ENCODE results near the gene SLC5A8.

The SLC5A8 gene

GRCh38 chr12:101229841-101230241 lies 19.8 kb upstream of the SLC5A8 start:
- H3K4me3 ChIP-seq (ENCODE audit: low read depth, low read length): no peak overlapping the region
- TF ChIP-seq CTCF (IDR thresholded peaks at IDR 0.05; ENCODE audit: low read depth, low read length) (no peak), MYC (IDR thresholded peaks at IDR 0.05; ENCODE audit: low read depth, low read length) (no peak), MAX (IDR thresholded peaks at IDR 0.05; ENCODE audit: low read depth, low read length) (no peak), POLR2A (IDR thresholded peaks at IDR 0.05; ENCODE audit: extremely low read depth, insufficient read length) (no peak)
- no peak for DNase-seq (ENCODE audit: low read depth)

- no peak overlapping the region for H3K4me3 ChIP-seq (ENCODE audit: low read depth, low read length)
- TF ChIP-seq MAX (IDR thresholded peaks at IDR 0.05; ENCODE audit: low read depth, low read length): no peak
- TF ChIP-seq MYC (IDR thresholded peaks at IDR 0.05; ENCODE audit: low read depth, low read length): no peak
- no peak for TF ChIP-seq POLR2A (IDR thresholded peaks at IDR 0.05; ENCODE audit: extremely low read depth, insufficient read length)
- no peak for TF ChIP-seq CTCF (IDR thresholded peaks at IDR 0.05; ENCODE audit: low read depth, low read length)
- no peak for DNase-seq (ENCODE audit: low read depth)
Observed at GRCh38 chr12:101221301-101221700, 11.3 kb upstream of the SLC5A8 start.

- TF ChIP-seq CTCF (IDR thresholded peaks at IDR 0.05; ENCODE audit: low read depth, low read length): no peak
- TF ChIP-seq MAX (IDR thresholded peaks at IDR 0.05; ENCODE audit: low read depth, low read length): no peak
- TF ChIP-seq MYC (IDR thresholded peaks at IDR 0.05; ENCODE audit: low read depth, low read length): no peak
- TF ChIP-seq POLR2A (IDR thresholded peaks at IDR 0.05; ENCODE audit: extremely low read depth, insufficient read length): no peak
- no peak for DNase-seq (ENCODE audit: low read depth)
- H3K4me3 ChIP-seq (ENCODE audit: low read depth, low read length): no peak overlapping the region
Observed at GRCh38 chr12:101216810-101217209, 6.8 kb upstream of the SLC5A8 start.

- H3K4me3 ChIP-seq (ENCODE audit: low read depth, low read length): no peak overlapping the region
- DNase-seq (ENCODE audit: low read depth): peak; percentile 23
- TF ChIP-seq MAX (IDR thresholded peaks at IDR 0.05; ENCODE audit: low read depth, low read length) (no peak), POLR2A (IDR thresholded peaks at IDR 0.05; ENCODE audit: extremely low read depth, insufficient read length) (no peak), CTCF (IDR thresholded peaks at IDR 0.05; ENCODE audit: low read depth, low read length) (no peak), MYC (IDR thresholded peaks at IDR 0.05; ENCODE audit: low read depth, low read length) (no peak)
Observed at GRCh38 chr12:101207086-101207780, 2.8 kb downstream of the SLC5A8 start.

GRCh38 chr12:101204602-101205304 lies 5.3 kb downstream of the SLC5A8 start:
- TF ChIP-seq MYC (IDR thresholded peaks at IDR 0.05; ENCODE audit: low read depth, low read length) (no peak), CTCF (IDR thresholded peaks at IDR 0.05; ENCODE audit: low read depth, low read length) (no peak), MAX (IDR thresholded peaks at IDR 0.05; ENCODE audit: low read depth, low read length) (no peak), POLR2A (IDR thresholded peaks at IDR 0.05; ENCODE audit: extremely low read depth, insufficient read length) (no peak)

More at GRCh38 chr12:101204602-101205304, 5.3 kb downstream of the SLC5A8 start:
- H3K4me3 ChIP-seq (ENCODE audit: low read depth, low read length): no peak overlapping the region
- no peak for DNase-seq (ENCODE audit: low read depth)
